Body of pancreas (tissue), 4 donors: ENCODE measurements around the gene LPCAT3. TPM values are rescaled to one million over a fixed set of nuclear protein-coding genes. Genes with fewer than 3 reads are reported as not detected.

Experiments
- ATAC-seq: fragments of 150-250 bp; one replicate; pipeline ENCODE4 v1.9.1; 2016
- DNase-seq, 4 donors: peaks; one replicate each; pipeline ENCODE4 v3.0.0-alpha.2; 2019
- H3K27ac ChIP-seq, 4 donors: fragments of 200-600 bp; sonication (generic); 1 replicate in 3 of 4; 2 replicates in 1 of 4; pipeline versions ENCODE4 v1.5.1 to v1.6.1; 2016 to 2019; ENCODE audit warnings: mild to moderate bottlenecking in 1 of 4, mixed read lengths in 1 of 4, moderate library complexity in 1 of 4
- H3K27me3 ChIP-seq, 2 donors: fragments of 200-600 bp; sonication (generic); one replicate each; pipeline ENCODE4 v1.6.0; 2016; ENCODE audit warnings: mild to moderate bottlenecking in 1 of 2
- H3K36me3 ChIP-seq, 2 donors: fragments of 200-600 bp; sonication (generic); replicated peaks in 1 of 2; 2 replicates each; pipeline ENCODE4 v1.5.1; 2016; ENCODE audit warnings: low read depth in 2 of 2; ENCODE audit not compliant: insufficient read depth in 1 of 2
- H3K4me1 ChIP-seq: fragments of 200-600 bp; sonication (generic); one replicate; pipeline ENCODE4 v1.6.0; 2016
- H3K4me3 ChIP-seq, 2 donors: fragments of 200-600 bp; sonication (generic); 1 replicate in 1 of 2; 2 replicates in 1 of 2; pipeline ENCODE4 v1.5.1; 2016 to 2019
- H3K9me3 ChIP-seq, 3 donors: fragments of 200-600 bp; sonication (generic); 1 replicate in 2 of 3; 2 replicates in 1 of 3; pipeline ENCODE4 v1.5.1; 2016
- CTCF ChIP-seq, 7 experiments: fragments of 450-650 bp in 4 of 7; fragments of 200-600 bp in 3 of 7; sonication (generic) in 3 of 7; IDR thresholded peaks; one replicate each; pipeline ENCODE4 v1.5.1; 2016 to 2019; ENCODE audit warnings: antibody characterized with exemption in 7 of 7
- POLR2A ChIP-seq, 3 donors: fragments of 450-650 bp; IDR thresholded peaks; one replicate each; pipeline ENCODE4 v1.6.1; 2016; ENCODE audit warnings: antibody characterized with exemption in 3 of 3, mild to moderate bottlenecking in 2 of 3
- WGBS, 2 donors: methylation state at CpG; one replicate each; pipeline ENCODE4 v1.1.5; 2017; 5-methylcytosine and 5-hydroxymethylcytosine counted together
- intact Hi-C: fragments of 100-400 bp; cut with DNase I; formaldehyde crosslinking; loops from one replicate; pipeline ENCODE4 v1.15.1; 2023
- total RNA-seq, 2 donors: library from RNA; depleted of rRNA; stranded (reverse); fragments of >200 nt; gene quantifications; one replicate each; pipeline ENCODE4 v1.1.0, GENCODE V29; 2016

Gene LPCAT3
- total RNA-seq, 2 donors from 2014 or later, result 21.5 to 39.6 TPM

DNA sequence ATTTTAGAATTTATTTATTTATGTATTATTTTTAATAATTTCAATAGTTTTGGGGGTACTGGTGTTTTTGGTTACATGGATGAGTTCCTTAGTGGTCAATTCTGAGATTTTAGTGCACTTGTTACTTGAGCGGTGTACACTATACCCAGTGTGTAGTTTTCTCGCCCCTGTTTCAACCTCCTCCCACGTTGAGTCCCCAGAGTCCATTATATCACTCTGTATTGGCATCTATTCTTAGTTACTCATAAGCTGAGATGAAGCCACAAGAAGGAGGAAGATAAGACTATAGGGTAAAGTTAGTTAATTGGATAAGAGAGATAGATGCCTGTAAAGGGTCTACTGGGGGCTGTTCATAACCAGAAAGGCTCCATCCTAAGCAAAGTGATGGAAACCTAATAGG is 46.2 kb upstream of the LPCAT3 start:
- intact Hi-C loops, result no loop called here
- WGBS, 2 donors, result 66 to 77% methylated on average over 3 of the region's 3 CpGs
- ATAC-seq (no peak), DNase-seq (no peak)
- H3K4me1 ChIP-seq, result peaks cover 32% of the 10 kb centered on the region
- H3K36me3 ChIP-seq, result no peaks in the 10 kb centered on the region
- H3K27me3 ChIP-seq, result no peaks in the 10 kb centered on the region
- no peaks in the 10 kb centered on the region for H3K9me3 ChIP-seq
- no peak for TF ChIP-seq CTCF (IDR thresholded peaks at IDR 0.05)
- no peak for TF ChIP-seq POLR2A (IDR thresholded peaks at IDR 0.05)
- H3K4me3 ChIP-seq, result no peak overlapping the region
- H3K27ac ChIP-seq, result no peak overlapping the region

- Histone ChIP-seq H3K36me3 (no peaks in the 10 kb centered on the region), H3K27me3 (no peaks in the 10 kb centered on the region), H3K4me1 (peaks cover 17% of the 10 kb centered on the region), H3K9me3 (no peaks in the 10 kb centered on the region), H3K4me3 (no peak overlapping the region), H3K27ac (no peak overlapping the region)
- no peak for DNase-seq
- intact Hi-C loops, result no loop called here
- no peak for ATAC-seq
- 70 to 71% methylated on average over 7 of the region's 7 CpGs for WGBS, 2 donors
- no peak for TF ChIP-seq POLR2A (IDR thresholded peaks at IDR 0.05)
- TF ChIP-seq CTCF (IDR thresholded peaks at IDR 0.05), result no peak
Observed at GRCh38 chr12:7061596-7061995, 43.3 kb upstream of the LPCAT3 start.

GRCh38 chr12:7061138-7061537 is 42.9 kb upstream of the LPCAT3 start:
- no peak for DNase-seq
- Histone ChIP-seq H3K27me3 (no peaks in the 10 kb centered on the region), H3K9me3 (no peaks in the 10 kb centered on the region), H3K4me3 (no peak overlapping the region), H3K4me1 (peaks cover 17% of the 10 kb centered on the region), H3K36me3 (no peaks in the 10 kb centered on the region), H3K27ac (peak overlapping the region in 3 of 4 donors; percentile 49 to 76 (median 57))
- 66 to 69% methylated on average over 13 of the region's 13 CpGs for WGBS, 2 donors
- no peak for ATAC-seq
- TF ChIP-seq CTCF (IDR thresholded peaks at IDR 0.05), result no peak
- TF ChIP-seq POLR2A (IDR thresholded peaks at IDR 0.05), result no peak
- intact Hi-C loops, result no loop called here

DNA sequence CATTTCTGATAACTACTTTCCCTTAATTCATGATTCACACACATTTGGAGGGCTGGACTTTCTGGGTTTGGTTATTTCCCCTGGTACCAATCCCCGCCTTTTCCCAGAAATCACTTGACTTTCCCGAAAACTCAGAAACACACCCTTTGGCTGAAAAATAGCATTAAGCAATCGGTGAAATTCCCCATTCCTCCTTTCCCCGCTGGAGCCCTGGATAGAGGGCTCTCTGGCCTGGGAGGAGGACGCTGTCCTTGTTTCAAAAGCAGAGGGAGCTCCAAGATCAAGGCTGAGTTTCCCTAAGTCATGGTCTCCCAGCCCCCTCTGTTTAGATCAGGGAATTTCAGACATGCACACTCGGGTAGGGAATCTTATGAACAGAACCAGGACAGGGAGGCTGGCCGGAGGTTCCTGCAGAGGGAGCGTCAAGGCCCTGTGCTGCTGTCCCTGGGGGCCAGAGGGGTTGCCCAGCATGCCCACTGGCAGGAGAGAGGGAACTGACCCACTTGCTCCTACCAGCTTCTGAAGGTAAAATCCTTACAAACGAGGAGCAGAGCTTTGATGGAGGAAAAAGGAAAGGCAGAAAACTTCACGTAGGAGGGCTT is 42.2 kb upstream of the LPCAT3 start, which contains the start of gene C1S:
Gene C1S, plus strand, starts transcription at position 366 of the 602 bp plus-strand sequence. CDS start 1,195 bp downstream, outside the sequence.
- H3K27me3 ChIP-seq, result no peaks in the 10 kb centered on the region
- DNase-seq, result peak; percentile 46 to 79 (median 57)
- H3K4me3 ChIP-seq, result no peak within 1 kb of the TSS
- peak; percentile 95 for ATAC-seq
- TF ChIP-seq CTCF (IDR thresholded peaks at IDR 0.05) (peak; percentile 22 to 88 (median 73)), POLR2A (IDR thresholded peaks at IDR 0.05) (peak in 2 of 3 donors; percentile 64 to 65)
- intact Hi-C loops, result no loop called here
- peaks cover 17% of the 10 kb centered on the region for H3K4me1 ChIP-seq
- no peaks in the 10 kb centered on the region for H3K9me3 ChIP-seq
- peak within 1 kb of the TSS in 3 of 4 donors; percentile 49 to 76 (median 57) for H3K27ac ChIP-seq
- H3K36me3 ChIP-seq, result no peaks in the 10 kb centered on the region
- WGBS, 2 donors, result 35 to 50% methylated on average over 6 to 10 of the region's 10 CpGs

GRCh38 chr12:7059780-7060179 is 41.5 kb upstream of the LPCAT3 start:
- H3K27ac ChIP-seq, result peak overlapping the region in 3 of 4 donors; percentile 38 to 76 (median 57)
- intact Hi-C loops, result no loop called here

More at GRCh38 chr12:7059780-7060179, 41.5 kb upstream of the LPCAT3 start:
- peaks cover 17% of the 10 kb centered on the region for H3K4me1 ChIP-seq
- WGBS, 2 donors, result 39 to 40% methylated on average over 4 of the region's 4 CpGs
- H3K36me3 ChIP-seq, result no peaks in the 10 kb centered on the region
- no peak overlapping the region for H3K4me3 ChIP-seq
- DNase-seq (no peak), ATAC-seq (no peak)
- TF ChIP-seq CTCF (IDR thresholded peaks at IDR 0.05), result no peak
- no peak for TF ChIP-seq POLR2A (IDR thresholded peaks at IDR 0.05)
- H3K9me3 ChIP-seq, result no peaks in the 10 kb centered on the region
- no peaks in the 10 kb centered on the region for H3K27me3 ChIP-seq
